Ovary (tissue), 9 donors: ENCODE measurements around the gene RPS6KL1. TPM values are rescaled to one million over a fixed set of nuclear protein-coding genes. Genes with fewer than 3 reads are reported as not detected.
A peak's percentile ranks its signal among the peaks of the same experiment; 100 is the strongest.

Experiments used
- DNase-seq, 5 donors: peaks; one replicate each; pipeline ENCODE4 v3.0.0-alpha.2; 2019 to 2020
- H3K27ac ChIP-seq, 2 donors: fragments of 200-600 bp; one replicate each; pipeline versions ENCODE4 v1.5.1 to v1.8.0; 2019 to 2022
- H3K27me3 ChIP-seq: fragments of 200-600 bp; one replicate; pipeline ENCODE4 v1.8.0; 2022
- H3K36me3 ChIP-seq: fragments of 200-600 bp; sonication (generic); one replicate; pipeline ENCODE4 v1.5.1; 2019
- H3K4me1 ChIP-seq: one replicate; pipeline ENCODE4 v1.8.1; 2013; ENCODE audit warnings: mild to moderate bottlenecking, moderate library complexity; ENCODE audit not compliant: insufficient read depth
- H3K4me3 ChIP-seq: fragments of 200-600 bp; sonication (generic); one replicate; pipeline ENCODE4 v1.5.1; 2017
- H3K9me3 ChIP-seq, 2 donors: fragments of 200-600 bp in 1 of 2; sonication (generic) in 1 of 2; one replicate each; pipeline versions ENCODE4 v1.5.1 to v1.8.1; 2013 to 2019; ENCODE audit warnings: mild to moderate bottlenecking in 1 of 2, moderate library complexity in 1 of 2
- CTCF ChIP-seq, 3 donors: fragments of 450-650 bp in 2 of 3; fragments of 200-600 bp in 1 of 3; IDR thresholded peaks; one replicate each; pipeline versions ENCODE4 v1.5.1 to v1.8.0; 2016 to 2022; ENCODE audit warnings: antibody characterized with exemption in 3 of 3, mild to moderate bottlenecking in 1 of 3
- EP300 ChIP-seq: sonication (generic); formaldehyde crosslinking; IDR thresholded peaks from one replicate; pipeline ENCODE4 v1.6.1; 2017; ENCODE audit warnings: antibody characterized with exemption
- POLR2A ChIP-seq: fragments of 450-650 bp; IDR thresholded peaks from one replicate; pipeline ENCODE4 v1.6.1; 2017; ENCODE audit warnings: antibody characterized with exemption, mild to moderate bottlenecking, moderate library complexity
- WGBS, 3 donors: extraction: QIAGEN DNeasy Blood & Tissue Kit in 1 of 3; methylation state at CpG; one replicate each; pipeline versions ENCODE4 v1.1.5 to v1.1.7; 2013 to 2017; 5-methylcytosine and 5-hydroxymethylcytosine counted together
- intact Hi-C, 4 donors: fragments of 100-400 bp; cut with DNase I; formaldehyde crosslinking; loops; one replicate each; pipeline versions ENCODE4 v1.11.0 to v1.15.1; 2022 to 2023
- polyA plus RNA-seq, 2 donors: library from polyadenylated mRNA; stranded (reverse); fragments of 200-250 nt in 1 of 2; fragments of 350-450 nt in 1 of 2; fragmentation: Illumina TruSeq in 1 of 2; extraction: RNeasy Lipid Tissue Mini Kit (QIAGEN cat#74804) in 1 of 2; gene quantifications; one replicate each; pipeline ENCODE4 v1.2.3, GENCODE V29; 2013 to 2014
- total RNA-seq, 7 donors: library from RNA; depleted of rRNA in 2 of 7; stranded (reverse); fragments of >200 nt in 2 of 7; fragmentation: NEBNext Ultra II Directional in 3 of 7; extraction: Animal tissue kit (Norgen Biotek cat#: 25700) in 3 of 7; gene quantifications; one replicate each; pipeline versions ENCODE4 v1.1.0 to v1.2.4, GENCODE V29; 2016 to 2023
- donor health status: DM: no; HTN: no; CAD: no; lungs with moderate emphysema.
- donor health status: DM: no; HTN: no; CAD: no.
- donor health status: Bipolar disorder and iron deficiency.
- donor health status: DM: yes; HTN: yes; CAD: no.
- donor health status: DM: no; HTN: no; CAD: no.
- donor health status: DM: yes; HTN: yes; CAD: no.

Gene RPS6KL1
- total and polyA plus RNA-seq, 9 donors, result 0.24 to 3.0 (median 1.7) TPM

DNA sequence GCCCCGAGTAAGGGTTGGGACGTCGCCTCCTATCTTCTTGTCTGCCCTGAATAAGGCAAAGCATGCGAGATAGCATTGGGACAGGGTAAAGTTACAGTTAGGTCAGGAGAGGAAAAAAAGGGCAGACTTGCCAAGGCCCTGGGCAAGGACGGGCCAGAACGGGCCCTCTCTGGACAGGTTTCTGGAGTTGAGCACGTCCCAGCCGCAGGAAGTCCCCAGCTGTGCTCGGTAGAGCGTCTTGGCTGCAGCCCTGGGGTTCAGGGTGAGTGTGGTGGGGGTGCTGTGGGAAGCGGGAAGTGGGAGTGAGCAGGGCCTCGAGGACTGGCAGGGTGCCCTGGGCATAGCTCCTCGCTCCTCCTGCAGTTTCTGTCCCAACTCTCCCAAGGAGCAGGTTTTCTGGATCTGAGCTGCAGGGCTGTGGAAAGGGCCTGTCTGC lies 5.4 kb downstream of the RPS6KL1 start:
- H3K36me3 ChIP-seq, result no peaks in the 10 kb centered on the region
- intact Hi-C loops, result loop anchor here in 3 of 4 donors (10.0 kb wide), 1 partner anchor 167 kb away; no protein-coding TSS in a partner anchor
- H3K27ac ChIP-seq, result peak overlapping the region in 1 of 2 donors; percentile 5
- peak; percentile 75 to 89 (median 80) for DNase-seq
- no peak overlapping the region for H3K4me3 ChIP-seq
- no peaks in the 10 kb centered on the region for H3K9me3 ChIP-seq
- TF ChIP-seq EP300 (no peak), POLR2A (no peak), CTCF (IDR thresholded peaks at IDR 0.05) (no peak)
- peaks cover 4% of the 10 kb centered on the region for H3K4me1 ChIP-seq
- WGBS, 3 donors, result 16 to 17% (median 17%) methylated on average over 13 of the region's 13 CpGs
- H3K27me3 ChIP-seq, result no peaks in the 10 kb centered on the region

DNA sequence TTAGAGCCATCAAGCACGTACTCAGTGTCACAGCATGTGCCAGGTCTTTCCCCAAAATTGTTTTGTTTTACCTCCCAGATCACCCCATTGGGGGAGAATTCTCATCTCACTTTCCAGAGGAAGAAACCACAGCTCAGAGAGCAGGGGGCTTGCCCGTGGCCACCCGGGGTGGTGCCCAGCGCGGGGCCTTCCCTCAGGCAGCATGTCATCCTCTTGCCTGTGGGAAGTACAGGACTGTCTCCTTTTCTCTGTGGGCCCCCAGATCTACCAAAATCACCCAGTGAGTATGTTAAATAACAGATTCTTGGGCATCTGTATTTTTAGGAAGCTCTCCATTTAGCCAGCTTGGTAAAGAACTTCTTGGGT lies 5.9 kb downstream of the RPS6KL1 start:
- H3K36me3 ChIP-seq, result no peaks in the 10 kb centered on the region
- H3K27ac ChIP-seq, result peak overlapping the region in 1 of 2 donors; percentile 5
- 88 to 91% (median 89%) methylated on average over 5 of the region's 5 CpGs for WGBS, 3 donors
- TF ChIP-seq CTCF (IDR thresholded peaks at IDR 0.05), result no peak
- TF ChIP-seq EP300, result no peak
- TF ChIP-seq POLR2A, result no peak
- no peak for DNase-seq
- no peaks in the 10 kb centered on the region for H3K9me3 ChIP-seq
- H3K27me3 ChIP-seq, result no peaks in the 10 kb centered on the region
- intact Hi-C loops, result loop anchor here in 3 of 4 donors (10.0 kb wide), 1 partner anchor 168 kb away; no protein-coding TSS in a partner anchor
- peaks cover 4% of the 10 kb centered on the region for H3K4me1 ChIP-seq
- H3K4me3 ChIP-seq, result no peak overlapping the region

- intact Hi-C loops, result loop anchor here in 3 of 4 donors (10.0 kb wide), 1 partner anchor 169 kb away; no protein-coding TSS in a partner anchor
- H3K9me3 ChIP-seq, result no peaks in the 10 kb centered on the region
- 44 to 47% (median 47%) methylated on average over 7 of the region's 7 CpGs for WGBS, 3 donors
- H3K27ac ChIP-seq, result no peak overlapping the region
- no peaks in the 10 kb centered on the region for H3K27me3 ChIP-seq
- H3K36me3 ChIP-seq, result no peaks in the 10 kb centered on the region
- peaks cover 4% of the 10 kb centered on the region for H3K4me1 ChIP-seq
- no peak for TF ChIP-seq CTCF (IDR thresholded peaks at IDR 0.05)
- TF ChIP-seq POLR2A, result no peak
- TF ChIP-seq EP300, result no peak
- H3K4me3 ChIP-seq, result no peak overlapping the region
- no peak for DNase-seq
These were observed 7.2 kb downstream of the RPS6KL1 start for GRCh38 chr14:74915826-74916225.

DNA sequence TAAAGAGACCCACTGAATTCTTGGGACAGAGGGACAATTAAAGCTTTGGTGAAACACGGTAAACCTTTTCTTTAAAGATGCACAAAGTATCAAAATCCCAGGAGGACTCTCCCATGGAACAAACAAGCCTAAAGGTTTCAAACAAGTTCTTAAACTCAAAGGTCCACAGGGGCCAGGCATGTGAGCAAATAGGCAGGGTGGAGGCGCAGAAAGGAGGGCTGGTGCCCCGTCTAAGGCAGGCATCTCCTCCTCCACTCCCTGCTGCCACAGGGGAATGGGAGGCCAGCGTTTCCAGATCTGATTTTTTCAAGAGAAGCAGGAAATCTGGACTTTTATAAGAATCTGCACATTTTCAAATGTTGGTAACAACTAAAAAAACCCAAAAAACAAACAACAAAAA lies 7.6 kb downstream of the RPS6KL1 start:
- intact Hi-C loops, result loop anchor here in 3 of 4 donors (10.0 kb wide), 1 partner anchor 169 kb away; no protein-coding TSS in a partner anchor
- Histone ChIP-seq H3K9me3 (no peaks in the 10 kb centered on the region), H3K27me3 (no peaks in the 10 kb centered on the region), H3K4me3 (no peak overlapping the region), H3K4me1 (peaks cover 4% of the 10 kb centered on the region), H3K36me3 (no peaks in the 10 kb centered on the region), H3K27ac (no peak overlapping the region)
- TF ChIP-seq POLR2A (no peak), CTCF (IDR thresholded peaks at IDR 0.05) (no peak), EP300 (no peak)
- no peak for DNase-seq
- WGBS, 3 donors, result 83 to 86% (median 84%) methylated on average over 4 of the region's 4 CpGs
